ENCODE results near the gene ANO4.

GRCh38 chr12:101038289-101038871 lies 243.8 kb downstream of the ANO4 start:
- no peak for TF ChIP-seq CTCF (IDR thresholded peaks at IDR 0.05)
- no peak for TF ChIP-seq POLR2A (IDR thresholded peaks at IDR 0.05)
- TF ChIP-seq POLR2AphosphoS5 (IDR thresholded peaks at IDR 0.05): no peak
